ENCODE results near the gene PRR7. TPM values are rescaled to one million over a fixed set of nuclear protein-coding genes. Genes with fewer than 3 reads are reported as not detected.

Gene PRR7
- total RNA-seq, 1 donor from 2014 or later: 4.4 TPM

DNA sequence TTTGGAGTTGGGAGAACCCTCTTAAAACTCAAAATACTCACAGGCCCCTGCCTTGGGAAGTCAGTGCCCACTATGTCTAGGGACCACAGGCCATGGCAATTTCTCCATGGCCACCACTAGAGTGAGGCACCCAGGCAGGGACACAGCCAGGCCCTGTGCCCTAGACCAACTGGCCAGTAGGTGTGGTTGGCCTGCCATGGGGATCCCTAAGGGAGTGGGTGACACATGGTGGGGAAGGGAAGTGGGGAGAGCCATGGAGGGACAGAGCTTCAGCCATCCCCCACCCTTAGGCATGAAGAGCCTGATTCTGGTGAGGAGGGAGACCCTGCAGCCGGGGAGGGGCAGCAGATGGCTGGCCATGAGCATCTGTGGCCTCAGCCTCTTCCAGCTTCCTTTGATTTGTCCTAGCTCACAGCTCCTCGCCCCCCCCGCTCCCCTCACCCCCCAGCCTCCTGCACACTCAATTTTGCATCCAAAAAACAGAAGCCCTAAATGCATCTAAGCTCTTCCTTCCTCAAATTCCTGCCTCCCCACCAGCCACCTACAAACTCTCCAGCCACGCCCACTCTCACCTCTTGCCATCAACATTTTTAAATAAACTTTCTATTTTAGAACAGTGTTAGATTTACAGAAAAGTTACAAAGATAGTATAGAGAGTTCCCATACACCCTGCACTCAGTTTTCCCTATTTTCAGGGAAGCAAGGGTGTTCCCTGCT is 28.4 kb downstream of the PRR7 start:
- H3K4me3 Mint-ChIP-seq (ENCODE audit: unreplicated experiment): no peak overlapping the region
- peaks cover 62% of the 10 kb centered on the region for H3K4me1 Mint-ChIP-seq (ENCODE audit: unreplicated experiment)
- peak overlapping the region; percentile 77 for H3K27ac Mint-ChIP-seq (ENCODE audit: unreplicated experiment)
- DNase-seq (ENCODE audit: extremely low spot score, unreplicated experiment): no peak
- peaks cover 5% of the 10 kb centered on the region for H3K36me3 Mint-ChIP-seq (ENCODE audit: unreplicated experiment)
- TF ChIP-seq, protein P1, sequence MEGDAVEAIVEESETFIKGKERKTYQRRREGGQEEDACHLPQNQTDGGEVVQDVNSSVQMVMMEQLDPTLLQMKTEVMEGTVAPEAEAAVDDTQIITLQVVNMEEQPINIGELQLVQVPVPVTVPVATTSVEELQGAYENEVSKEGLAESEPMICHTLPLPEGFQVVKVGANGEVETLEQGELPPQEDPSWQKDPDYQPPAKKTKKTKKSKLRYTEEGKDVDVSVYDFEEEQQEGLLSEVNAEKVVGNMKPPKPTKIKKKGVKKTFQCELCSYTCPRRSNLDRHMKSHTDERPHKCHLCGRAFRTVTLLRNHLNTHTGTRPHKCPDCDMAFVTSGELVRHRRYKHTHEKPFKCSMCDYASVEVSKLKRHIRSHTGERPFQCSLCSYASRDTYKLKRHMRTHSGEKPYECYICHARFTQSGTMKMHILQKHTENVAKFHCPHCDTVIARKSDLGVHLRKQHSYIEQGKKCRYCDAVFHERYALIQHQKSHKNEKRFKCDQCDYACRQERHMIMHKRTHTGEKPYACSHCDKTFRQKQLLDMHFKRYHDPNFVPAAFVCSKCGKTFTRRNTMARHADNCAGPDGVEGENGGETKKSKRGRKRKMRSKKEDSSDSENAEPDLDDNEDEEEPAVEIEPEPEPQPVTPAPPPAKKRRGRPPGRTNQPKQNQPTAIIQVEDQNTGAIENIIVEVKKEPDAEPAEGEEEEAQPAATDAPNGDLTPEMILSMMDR (IDR thresholded peaks at IDR 0.05): no peak
- no peaks in the 10 kb centered on the region for H3K9me3 Mint-ChIP-seq (ENCODE audit: unreplicated experiment)
- no peaks in the 10 kb centered on the region for H3K27me3 Mint-ChIP-seq (ENCODE audit: unreplicated experiment)

DNA sequence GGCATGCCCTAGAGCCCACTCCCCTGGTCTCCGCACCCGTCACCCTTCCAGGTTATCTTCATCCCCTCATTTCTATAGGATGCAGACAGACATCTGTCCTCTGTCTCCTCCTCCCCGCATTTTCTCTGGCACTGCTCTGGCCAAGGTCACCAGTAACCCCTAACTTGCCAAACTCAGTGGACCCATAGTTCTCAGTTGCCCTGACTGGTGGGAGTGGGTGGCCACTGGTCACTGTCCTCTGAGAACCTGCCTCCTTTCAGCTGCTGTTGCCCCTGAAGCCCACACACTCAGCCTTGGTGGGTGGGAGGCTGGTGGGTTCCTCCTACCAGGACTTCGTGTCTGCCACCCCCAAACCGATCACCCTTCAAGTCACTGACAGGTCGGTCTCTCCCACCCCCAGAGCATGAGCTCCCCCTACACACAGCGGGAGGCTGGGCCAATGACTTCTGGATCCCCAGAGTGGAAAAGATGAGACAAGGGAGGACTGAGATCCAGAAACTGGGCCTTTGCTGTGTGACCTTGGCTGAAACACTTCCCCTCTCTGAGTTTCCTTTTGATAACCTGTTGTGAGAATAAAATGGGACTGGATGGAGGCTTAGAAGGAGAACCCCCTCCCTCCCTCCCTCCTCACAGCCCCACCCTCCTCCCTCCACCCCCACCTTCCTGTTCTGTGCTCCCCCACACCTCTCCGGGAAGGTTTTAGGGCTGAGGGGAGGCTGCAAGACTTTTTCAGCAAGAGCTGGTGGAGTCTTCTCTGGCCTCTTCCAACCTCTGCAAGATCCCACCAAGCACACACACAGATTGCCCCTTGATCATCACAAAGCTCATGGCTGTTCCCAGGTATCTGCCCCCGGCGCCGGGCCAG is 29.2 kb downstream of the PRR7 start:
- H3K4me1 Mint-ChIP-seq (ENCODE audit: unreplicated experiment): peaks cover 54% of the 10 kb centered on the region
- DNase-seq (ENCODE audit: extremely low spot score, unreplicated experiment): no peak
- TF ChIP-seq, protein P1 (IDR thresholded peaks at IDR 0.05): no peak
- peak overlapping the region; percentile 45 for H3K27ac Mint-ChIP-seq (ENCODE audit: unreplicated experiment)
- H3K36me3 Mint-ChIP-seq (ENCODE audit: unreplicated experiment): peaks cover 5% of the 10 kb centered on the region
- H3K9me3 Mint-ChIP-seq (ENCODE audit: unreplicated experiment): no peaks in the 10 kb centered on the region
- H3K27me3 Mint-ChIP-seq (ENCODE audit: unreplicated experiment): no peaks in the 10 kb centered on the region
- no peak overlapping the region for H3K4me3 Mint-ChIP-seq (ENCODE audit: unreplicated experiment)

DNA sequence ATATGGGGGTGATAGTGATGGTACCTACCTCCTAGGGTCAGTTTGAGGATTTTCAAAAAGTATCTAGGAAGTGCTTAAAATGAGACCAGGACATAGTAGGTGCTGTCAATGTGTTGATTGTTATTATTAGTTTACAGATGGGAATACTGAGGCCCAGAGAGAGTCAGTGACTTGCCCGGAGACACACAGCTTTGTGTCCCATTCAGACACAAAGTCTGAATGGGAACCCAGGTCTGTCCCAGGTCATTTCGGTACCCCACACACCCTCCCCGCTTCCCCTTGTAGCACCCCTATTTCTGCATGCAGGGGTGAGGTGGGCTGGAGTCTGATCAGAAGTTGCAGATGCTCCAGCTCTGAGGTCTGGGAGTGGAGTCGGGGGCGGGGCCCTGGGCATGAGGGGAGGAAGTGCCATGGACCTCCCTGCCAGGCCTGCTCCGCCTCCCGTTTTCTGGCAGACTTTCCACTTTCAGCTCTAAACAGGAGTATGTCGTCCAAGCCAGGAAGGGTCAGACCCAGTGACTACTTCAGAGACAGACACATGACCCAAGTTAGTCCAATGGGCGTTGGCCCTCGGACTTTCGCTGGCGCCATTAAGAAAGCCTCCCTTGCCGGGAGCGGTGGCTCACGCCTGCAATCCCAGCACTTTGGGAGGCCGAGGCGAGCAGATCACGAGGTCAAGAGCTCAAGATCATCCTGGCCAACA is 30.1 kb downstream of the PRR7 start:
- TF ChIP-seq, protein P1 (IDR thresholded peaks at IDR 0.05): no peak
- peak overlapping the region; percentile 34 for H3K27ac Mint-ChIP-seq (ENCODE audit: unreplicated experiment)
- peaks cover 47% of the 10 kb centered on the region for H3K4me1 Mint-ChIP-seq (ENCODE audit: unreplicated experiment)
- H3K27me3 Mint-ChIP-seq (ENCODE audit: unreplicated experiment): no peaks in the 10 kb centered on the region
- no peaks in the 10 kb centered on the region for H3K9me3 Mint-ChIP-seq (ENCODE audit: unreplicated experiment)
- H3K36me3 Mint-ChIP-seq (ENCODE audit: unreplicated experiment): peaks cover 5% of the 10 kb centered on the region
- H3K4me3 Mint-ChIP-seq (ENCODE audit: unreplicated experiment): no peak overlapping the region
- DNase-seq (ENCODE audit: extremely low spot score, unreplicated experiment): no peak

DNA sequence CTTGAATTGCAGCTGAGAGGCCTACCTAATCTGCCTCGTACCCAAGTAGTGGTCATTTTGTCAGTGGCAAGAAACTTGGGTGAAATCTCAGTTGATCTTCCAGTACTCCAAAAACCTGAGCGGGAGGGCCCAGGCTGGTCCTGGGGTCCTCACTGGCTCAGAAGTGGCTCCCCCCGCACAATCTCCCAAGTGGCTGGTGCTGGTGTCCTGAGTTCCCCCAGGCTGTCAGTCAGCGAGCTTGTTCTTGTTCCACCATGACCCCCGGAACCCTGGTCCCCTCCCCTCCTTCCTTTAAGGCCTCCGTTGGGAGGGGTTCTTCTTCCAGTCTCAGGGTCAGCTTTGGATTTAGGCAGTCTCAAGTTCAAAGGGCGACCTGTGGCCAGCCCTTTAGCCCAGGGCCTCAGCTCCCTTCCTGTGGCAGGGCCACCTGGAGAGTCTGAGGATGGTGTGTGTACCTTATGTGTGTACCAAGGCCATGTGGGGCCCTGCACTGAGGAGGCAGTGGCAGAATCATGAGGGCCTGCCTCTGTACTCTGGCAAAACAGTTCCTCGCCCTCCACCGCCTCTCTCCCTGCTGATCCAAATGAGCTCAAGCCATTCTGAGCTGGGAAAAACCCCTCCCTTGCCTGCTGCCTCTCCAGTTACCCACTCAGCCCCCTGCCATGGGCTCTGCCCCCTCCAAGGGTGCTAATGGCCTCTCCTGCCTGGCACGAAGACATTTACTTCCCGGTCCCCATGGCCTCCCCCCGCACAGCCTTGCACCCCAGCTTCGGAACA is 31.3 kb downstream of the PRR7 start:
- Mint-ChIP-seq H3K27me3 (ENCODE audit: unreplicated experiment) (no peaks in the 10 kb centered on the region), H3K9me3 (ENCODE audit: unreplicated experiment) (no peaks in the 10 kb centered on the region), H3K4me3 (ENCODE audit: unreplicated experiment) (no peak overlapping the region), H3K27ac (ENCODE audit: unreplicated experiment) (peak overlapping the region; percentile 83), H3K4me1 (ENCODE audit: unreplicated experiment) (peaks cover 46% of the 10 kb centered on the region), H3K36me3 (ENCODE audit: unreplicated experiment) (peaks cover 5% of the 10 kb centered on the region)
- no peak for DNase-seq (ENCODE audit: extremely low spot score, unreplicated experiment)
- TF ChIP-seq, protein P1 (IDR thresholded peaks at IDR 0.05): no peak

All from osteocyte (in vitro differentiated cells).